K562 (cell line): ENCODE measurements around the gene ENDOU.

Experiments
- ETV6 ChIP-seq, 3 experiments: fragments of 150-350 bp in 1 of 3; sonication (generic) in 1 of 3; formaldehyde crosslinking in 1 of 3; IDR thresholded peaks; 2 replicates each; pipeline versions ENCODE4 v1.6.1 to v1.8.0; 2014 to 2022; ENCODE audit warnings: borderline replicate concordance in 2 of 3, low read depth in 2 of 3, antibody characterized with exemption in 1 of 3, low read length in 1 of 3, mild to moderate bottlenecking in 1 of 3, missing genetic modification reagents in 1 of 3
- HDGF ChIP-seq: fragments of 450-650 bp; IDR thresholded peaks from 2 replicates; pipeline ENCODE4 v1.6.1; 2016
- HNRNPUL1 ChIP-seq: fragments of 200-400 bp; formaldehyde crosslinking; IDR thresholded peaks from 2 replicates; pipeline ENCODE4 v1.6.1; 2017; ENCODE audit warnings: low read length
- PHB ChIP-seq: fragments of 250-450 bp; sonication (Bioruptor Pico); IDR thresholded peaks from 2 replicates; pipeline ENCODE4 v1.5.0; 2021
- SRF ChIP-seq, 2 experiments: fragments of 250-450, 450-650 bp in 1 of 2; sonication (Bioruptor Pico) in 1 of 2; sonication (generic) in 1 of 2; formaldehyde crosslinking; IDR thresholded peaks; 2 replicates each; pipeline versions ENCODE4 v1.5.0 to v1.5.1; 2020 to 2022; ENCODE audit warnings: mild to moderate bottlenecking in 1 of 2, missing genetic modification reagents in 1 of 2
- YY1 ChIP-seq, 3 experiments: IDR thresholded peaks; 2 replicates each; pipeline ENCODE4 v1.6.1; 2011; ENCODE audit warnings: low read length in 2 of 3, mild to moderate bottlenecking in 2 of 3, moderate library complexity in 2 of 3, borderline replicate concordance in 1 of 3, control low read depth in 1 of 3, low read depth in 1 of 3; ENCODE audit not compliant: insufficient read depth in 3 of 3, insufficient replicate concordance in 2 of 3, control insufficient read depth in 1 of 3, insufficient read length in 1 of 3; ENCODE audit errors: extremely low read depth in 1 of 3
- TF ChIP-seq, protein P1 (sequence below): fragments of 250-450 bp; sonication (Bioruptor Pico); IDR thresholded peaks from 2 replicates; pipeline ENCODE4 v1.8.0; 2022; ENCODE audit warnings: inconsistent platforms
- TF ChIP-seq, protein P2 (sequence below), 3 experiments: IDR thresholded peaks in 2 of 3; conservative IDR thresholded peaks in 1 of 3; 2 replicates each; pipeline ENCODE4 v1.5.1; 2011 to 2012; ENCODE audit warnings: low read length in 3 of 3, mild to moderate bottlenecking in 3 of 3, control low read depth in 2 of 3, improper control_type of control experiment in 1 of 3, inconsistent platforms in 1 of 3, low read depth in 1 of 3, mixed read lengths in 1 of 3, moderate library complexity in 1 of 3; ENCODE audit not compliant: insufficient read depth in 2 of 3
- TF ChIP-seq, protein P3 (sequence below): IDR thresholded peaks from 3 replicates; pipeline ENCODE4 v1.6.1; 2011; ENCODE audit warnings: borderline replicate concordance, mild to moderate bottlenecking; ENCODE audit not compliant: insufficient read length, insufficient read depth
- TF ChIP-seq, protein P4 (sequence below): sonication (generic); formaldehyde crosslinking; IDR thresholded peaks from 2 replicates; pipeline ENCODE4 v1.8.1; 2023; ENCODE audit warnings: mild to moderate bottlenecking, missing genetic modification reagents
- TF ChIP-seq, protein P5 (sequence below): sonication (generic); formaldehyde crosslinking; IDR thresholded peaks from 2 replicates; pipeline ENCODE4 v1.9.0; 2022; ENCODE audit warnings: mild to moderate bottlenecking, missing genetic modification reagents
- TF ChIP-seq, protein P6 (sequence below), 2 experiments: IDR thresholded peaks; 2 replicates each; pipeline ENCODE4 v1.6.1; 2012; ENCODE audit warnings: improper control_type of control experiment in 2 of 2, low read depth in 2 of 2, low read length in 2 of 2, borderline replicate concordance in 1 of 2

DNA sequence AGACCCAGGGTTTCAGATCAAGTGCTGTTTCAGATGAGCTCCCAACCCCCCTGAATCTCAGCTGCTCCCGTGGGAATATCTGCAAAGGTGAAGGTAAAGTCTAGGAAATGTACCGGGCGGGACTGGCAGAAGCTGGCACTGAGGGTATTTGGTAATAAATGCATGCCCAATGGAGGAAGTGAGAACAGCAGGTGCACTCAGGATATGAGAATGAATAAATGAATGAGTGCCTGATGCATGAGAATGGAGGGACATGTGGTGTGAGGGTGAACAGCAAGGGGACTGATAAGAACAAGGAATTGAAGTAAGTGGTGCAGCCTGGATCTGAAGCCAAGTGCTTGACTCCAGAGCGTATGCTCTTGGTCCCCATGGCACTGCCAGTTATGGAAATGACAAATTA is 21.8 kb upstream of the ENDOU start:
- no peak for TF ChIP-seq SRF (CRISPR knock-in tag; IDR thresholded peaks at IDR 0.05)
- no peak for TF ChIP-seq ETV6 (IDR thresholded peaks at IDR 0.05; ENCODE audit: borderline replicate concordance in 1 of 2, low read depth in 2 of 2, low read length in 1 of 2)
- no peak for TF ChIP-seq ETV6 (CRISPR knock-in tag; IDR thresholded peaks at IDR 0.05; ENCODE audit: borderline replicate concordance)
- TF ChIP-seq, protein P1, sequence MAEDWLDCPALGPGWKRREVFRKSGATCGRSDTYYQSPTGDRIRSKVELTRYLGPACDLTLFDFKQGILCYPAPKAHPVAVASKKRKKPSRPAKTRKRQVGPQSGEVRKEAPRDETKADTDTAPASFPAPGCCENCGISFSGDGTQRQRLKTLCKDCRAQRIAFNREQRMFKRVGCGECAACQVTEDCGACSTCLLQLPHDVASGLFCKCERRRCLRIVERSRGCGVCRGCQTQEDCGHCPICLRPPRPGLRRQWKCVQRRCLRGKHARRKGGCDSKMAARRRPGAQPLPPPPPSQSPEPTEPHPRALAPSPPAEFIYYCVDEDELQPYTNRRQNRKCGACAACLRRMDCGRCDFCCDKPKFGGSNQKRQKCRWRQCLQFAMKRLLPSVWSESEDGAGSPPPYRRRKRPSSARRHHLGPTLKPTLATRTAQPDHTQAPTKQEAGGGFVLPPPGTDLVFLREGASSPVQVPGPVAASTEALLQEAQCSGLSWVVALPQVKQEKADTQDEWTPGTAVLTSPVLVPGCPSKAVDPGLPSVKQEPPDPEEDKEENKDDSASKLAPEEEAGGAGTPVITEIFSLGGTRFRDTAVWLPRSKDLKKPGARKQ: no peak
- TF ChIP-seq, protein P2, sequence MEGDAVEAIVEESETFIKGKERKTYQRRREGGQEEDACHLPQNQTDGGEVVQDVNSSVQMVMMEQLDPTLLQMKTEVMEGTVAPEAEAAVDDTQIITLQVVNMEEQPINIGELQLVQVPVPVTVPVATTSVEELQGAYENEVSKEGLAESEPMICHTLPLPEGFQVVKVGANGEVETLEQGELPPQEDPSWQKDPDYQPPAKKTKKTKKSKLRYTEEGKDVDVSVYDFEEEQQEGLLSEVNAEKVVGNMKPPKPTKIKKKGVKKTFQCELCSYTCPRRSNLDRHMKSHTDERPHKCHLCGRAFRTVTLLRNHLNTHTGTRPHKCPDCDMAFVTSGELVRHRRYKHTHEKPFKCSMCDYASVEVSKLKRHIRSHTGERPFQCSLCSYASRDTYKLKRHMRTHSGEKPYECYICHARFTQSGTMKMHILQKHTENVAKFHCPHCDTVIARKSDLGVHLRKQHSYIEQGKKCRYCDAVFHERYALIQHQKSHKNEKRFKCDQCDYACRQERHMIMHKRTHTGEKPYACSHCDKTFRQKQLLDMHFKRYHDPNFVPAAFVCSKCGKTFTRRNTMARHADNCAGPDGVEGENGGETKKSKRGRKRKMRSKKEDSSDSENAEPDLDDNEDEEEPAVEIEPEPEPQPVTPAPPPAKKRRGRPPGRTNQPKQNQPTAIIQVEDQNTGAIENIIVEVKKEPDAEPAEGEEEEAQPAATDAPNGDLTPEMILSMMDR (IDR thresholded peaks at IDR 0.05 in 2 of 3, conservative IDR thresholded peaks at IDR 0.05 in 1 of 3; ENCODE audit: insufficient read depth in 2 of 3, low read depth in 1 of 3, low read length in 3 of 3): no peak
- TF ChIP-seq HDGF: no peak
- TF ChIP-seq, protein P3, sequence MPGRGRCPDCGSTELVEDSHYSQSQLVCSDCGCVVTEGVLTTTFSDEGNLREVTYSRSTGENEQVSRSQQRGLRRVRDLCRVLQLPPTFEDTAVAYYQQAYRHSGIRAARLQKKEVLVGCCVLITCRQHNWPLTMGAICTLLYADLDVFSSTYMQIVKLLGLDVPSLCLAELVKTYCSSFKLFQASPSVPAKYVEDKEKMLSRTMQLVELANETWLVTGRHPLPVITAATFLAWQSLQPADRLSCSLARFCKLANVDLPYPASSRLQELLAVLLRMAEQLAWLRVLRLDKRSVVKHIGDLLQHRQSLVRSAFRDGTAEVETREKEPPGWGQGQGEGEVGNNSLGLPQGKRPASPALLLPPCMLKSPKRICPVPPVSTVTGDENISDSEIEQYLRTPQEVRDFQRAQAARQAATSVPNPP: no peak
- no peak for TF ChIP-seq HNRNPUL1
- TF ChIP-seq, protein P4, sequence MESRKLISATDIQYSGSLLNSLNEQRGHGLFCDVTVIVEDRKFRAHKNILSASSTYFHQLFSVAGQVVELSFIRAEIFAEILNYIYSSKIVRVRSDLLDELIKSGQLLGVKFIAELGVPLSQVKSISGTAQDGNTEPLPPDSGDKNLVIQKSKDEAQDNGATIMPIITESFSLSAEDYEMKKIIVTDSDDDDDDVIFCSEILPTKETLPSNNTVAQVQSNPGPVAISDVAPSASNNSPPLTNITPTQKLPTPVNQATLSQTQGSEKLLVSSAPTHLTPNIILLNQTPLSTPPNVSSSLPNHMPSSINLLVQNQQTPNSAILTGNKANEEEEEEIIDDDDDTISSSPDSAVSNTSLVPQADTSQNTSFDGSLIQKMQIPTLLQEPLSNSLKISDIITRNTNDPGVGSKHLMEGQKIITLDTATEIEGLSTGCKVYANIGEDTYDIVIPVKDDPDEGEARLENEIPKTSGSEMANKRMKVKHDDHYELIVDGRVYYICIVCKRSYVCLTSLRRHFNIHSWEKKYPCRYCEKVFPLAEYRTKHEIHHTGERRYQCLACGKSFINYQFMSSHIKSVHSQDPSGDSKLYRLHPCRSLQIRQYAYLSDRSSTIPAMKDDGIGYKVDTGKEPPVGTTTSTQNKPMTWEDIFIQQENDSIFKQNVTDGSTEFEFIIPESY (CRISPR knock-in tag): no peak
- no peak for TF ChIP-seq YY1 (IDR thresholded peaks at IDR 0.05; ENCODE audit: borderline replicate concordance in 1 of 3, control insufficient read depth in 1 of 3, extremely low read depth in 1 of 3, insufficient read depth in 3 of 3, insufficient read length in 1 of 3, insufficient replicate concordance in 2 of 3, low read depth in 1 of 3, low read length in 2 of 3)
- TF ChIP-seq, protein P5, sequence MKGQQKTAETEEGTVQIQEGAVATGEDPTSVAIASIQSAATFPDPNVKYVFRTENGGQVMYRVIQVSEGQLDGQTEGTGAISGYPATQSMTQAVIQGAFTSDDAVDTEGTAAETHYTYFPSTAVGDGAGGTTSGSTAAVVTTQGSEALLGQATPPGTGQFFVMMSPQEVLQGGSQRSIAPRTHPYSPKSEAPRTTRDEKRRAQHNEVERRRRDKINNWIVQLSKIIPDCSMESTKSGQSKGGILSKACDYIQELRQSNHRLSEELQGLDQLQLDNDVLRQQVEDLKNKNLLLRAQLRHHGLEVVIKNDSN (CRISPR knock-in tag): no peak
- TF ChIP-seq, protein P6, sequence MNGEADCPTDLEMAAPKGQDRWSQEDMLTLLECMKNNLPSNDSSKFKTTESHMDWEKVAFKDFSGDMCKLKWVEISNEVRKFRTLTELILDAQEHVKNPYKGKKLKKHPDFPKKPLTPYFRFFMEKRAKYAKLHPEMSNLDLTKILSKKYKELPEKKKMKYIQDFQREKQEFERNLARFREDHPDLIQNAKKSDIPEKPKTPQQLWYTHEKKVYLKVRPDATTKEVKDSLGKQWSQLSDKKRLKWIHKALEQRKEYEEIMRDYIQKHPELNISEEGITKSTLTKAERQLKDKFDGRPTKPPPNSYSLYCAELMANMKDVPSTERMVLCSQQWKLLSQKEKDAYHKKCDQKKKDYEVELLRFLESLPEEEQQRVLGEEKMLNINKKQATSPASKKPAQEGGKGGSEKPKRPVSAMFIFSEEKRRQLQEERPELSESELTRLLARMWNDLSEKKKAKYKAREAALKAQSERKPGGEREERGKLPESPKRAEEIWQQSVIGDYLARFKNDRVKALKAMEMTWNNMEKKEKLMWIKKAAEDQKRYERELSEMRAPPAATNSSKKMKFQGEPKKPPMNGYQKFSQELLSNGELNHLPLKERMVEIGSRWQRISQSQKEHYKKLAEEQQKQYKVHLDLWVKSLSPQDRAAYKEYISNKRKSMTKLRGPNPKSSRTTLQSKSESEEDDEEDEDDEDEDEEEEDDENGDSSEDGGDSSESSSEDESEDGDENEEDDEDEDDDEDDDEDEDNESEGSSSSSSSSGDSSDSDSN (IDR thresholded peaks at IDR 0.05; ENCODE audit: borderline replicate concordance in 1 of 2, low read depth in 2 of 2, low read length in 2 of 2): no peak
- TF ChIP-seq PHB: no peak
